Measurements from ENCODE around the gene UFSP2.

Gene UFSP2

GRCh38 chr4:185461565-185461964, 35.8 kb upstream of the UFSP2 start:
- no peak for TF ChIP-seq CTCF (conservative IDR thresholded peaks at IDR 0.05; ENCODE audit: low read depth, low read length)
- no peak overlapping the region for H3K4me3 ChIP-seq (ENCODE audit: low read length)
- no peak for DNase-seq (ENCODE audit: low read depth)

GRCh38 chr4:185457136-185457535, 31.4 kb upstream of the UFSP2 start:
- DNase-seq (ENCODE audit: low read depth), result peak; percentile 42
- H3K4me3 ChIP-seq (ENCODE audit: low read length), result no peak overlapping the region
- TF ChIP-seq CTCF (conservative IDR thresholded peaks at IDR 0.05; ENCODE audit: low read depth, low read length), result peak; percentile 10

GRCh38 chr4:185456131-185456530, 30.4 kb upstream of the UFSP2 start:
- H3K4me3 ChIP-seq (ENCODE audit: low read length), result no peak overlapping the region
- TF ChIP-seq CTCF (conservative IDR thresholded peaks at IDR 0.05; ENCODE audit: low read depth, low read length), result no peak
- DNase-seq (ENCODE audit: low read depth), result no peak

- TF ChIP-seq CTCF (conservative IDR thresholded peaks at IDR 0.05; ENCODE audit: low read depth, low read length), result no peak
Observed at GRCh38 chr4:185445209-185445608, 19.4 kb upstream of the UFSP2 start.

GRCh38 chr4:185441479-185441878, 15.7 kb upstream of the UFSP2 start:
- DNase-seq (ENCODE audit: low read depth), result no peak
- H3K4me3 ChIP-seq (ENCODE audit: low read length), result no peak overlapping the region
- TF ChIP-seq CTCF (conservative IDR thresholded peaks at IDR 0.05; ENCODE audit: low read depth, low read length), result no peak

More at GRCh38 chr4:185445209-185445608, 19.4 kb upstream of the UFSP2 start:
- H3K4me3 ChIP-seq (ENCODE audit: low read length), result no peak overlapping the region
- DNase-seq (ENCODE audit: low read depth), result no peak

GRCh38 chr4:185437809-185438208, 12.0 kb upstream of the UFSP2 start:
- no peak for TF ChIP-seq CTCF (conservative IDR thresholded peaks at IDR 0.05; ENCODE audit: low read depth, low read length)
- DNase-seq (ENCODE audit: low read depth), result no peak
- no peak overlapping the region for H3K4me3 ChIP-seq (ENCODE audit: low read length)

- no peak for TF ChIP-seq CTCF (conservative IDR thresholded peaks at IDR 0.05; ENCODE audit: low read depth, low read length)
- H3K4me3 ChIP-seq (ENCODE audit: low read length), result no peak overlapping the region
- no peak for DNase-seq (ENCODE audit: low read depth)
Observed at GRCh38 chr4:185435466-185435865, 9.7 kb upstream of the UFSP2 start.
